Endothelial cell of umbilical vein (primary cell): ENCODE results near the gene DENND4A. TPM values are rescaled to one million over a fixed set of nuclear protein-coding genes. Genes with fewer than 3 reads are reported as not detected.
"Not testable (repeated sequence)": the region's sequence is repeated elsewhere in the genome, so short reads cannot be mapped to it uniquely, and the experiment has no call there.

Experiments
- BruUV-seq: library from RNA; stranded (reverse); fragments of 400-500 nt; replicated peaks from 2 replicates; lab custom pipeline; 2021; lab: Mats Ljungman, UMichigan
- CTCF ChIA-PET: fragments of 300-600, 350-600 bp; sonication (Branson Sonifier 250); formaldehyde crosslinking; loops from one replicate; lab custom pipeline; 2021; ENCODE audit warnings: antibody characterized with exemption, inconsistent platforms; lab: Charles Lee
- POLR2A ChIA-PET: fragments of 300-600, 350-600 bp; sonication (Branson Sonifier 250); formaldehyde crosslinking; loops from one replicate; lab custom pipeline; 2021; ENCODE audit warnings: antibody characterized with exemption, inconsistent platforms; lab: Charles Lee
- DNase-seq: peaks from one replicate; pipeline ENCODE4 v3.0.0-alpha.2; 2011; ENCODE audit warnings: low read depth, low spot score
- FAIRE-seq: peaks from 2 replicates; lab custom pipeline; 2011; peaks lifted over from hg19 to GRCh38; lab: Jason Lieb, UNC
- H2AFZ ChIP-seq: 2 replicates; pipeline ENCODE4 v1.6.0; 2012; ENCODE audit warnings: low read depth, low read length, control low read depth, inconsistent platforms
- H3K27ac ChIP-seq: 2 replicates; pipeline ENCODE4 v1.5.1; 2011; ENCODE audit warnings: low read depth, mild to moderate bottlenecking, control low read depth, low read length, moderate library complexity; ENCODE audit not compliant: insufficient read depth
- H3K27me3 ChIP-seq, 2 experiments: 2 replicates each; pipeline versions ENCODE4 v1.6.0 to v1.6.1; 2011; ENCODE audit warnings: low read length in 2 of 2, mixed read lengths in 1 of 2; ENCODE audit not compliant: control insufficient read depth in 2 of 2, insufficient read depth in 2 of 2
- H3K36me3 ChIP-seq, 2 experiments: 2 replicates in 1 of 2; 3 replicates in 1 of 2; pipeline ENCODE4 v1.5.1; 2011; ENCODE audit warnings: low read length in 2 of 2, mild to moderate bottlenecking in 1 of 2, moderate library complexity in 1 of 2; ENCODE audit not compliant: control insufficient read depth in 2 of 2, insufficient read depth in 2 of 2; ENCODE audit errors: extremely low read depth in 1 of 2
- H3K4me1 ChIP-seq: 3 replicates; pipeline ENCODE4 v1.5.1; 2011; ENCODE audit warnings: mild to moderate bottlenecking, low read length; ENCODE audit not compliant: control insufficient read depth, insufficient read depth; ENCODE audit errors: extremely low read depth
- H3K4me2 ChIP-seq: 2 replicates; pipeline ENCODE4 v1.6.1; 2011; ENCODE audit warnings: low read length, control low read depth, mixed read lengths; ENCODE audit not compliant: insufficient read depth
- H3K4me3 ChIP-seq, 3 experiments: fragments of 200-600 bp in 1 of 3; sonication (generic), shearing (Covaris generic) in 1 of 3; replicated peaks in 1 of 3; 2 replicates each; pipeline ENCODE4 v1.5.1; 2011 to 2016; ENCODE audit warnings: control low read depth in 3 of 3, low read length in 3 of 3, mild to moderate bottlenecking in 2 of 3, inconsistent platforms in 1 of 3, low read depth in 1 of 3, moderate library complexity in 1 of 3; ENCODE audit not compliant: insufficient read depth in 1 of 3
- H3K79me2 ChIP-seq: 2 replicates; pipeline ENCODE4 v1.6.0; 2012; ENCODE audit warnings: low read length, inconsistent platforms; ENCODE audit not compliant: control insufficient read depth, insufficient read depth
- H3K9ac ChIP-seq: replicated peaks from 2 replicates; pipeline ENCODE3; 2011; ENCODE audit warnings: low read length, control low read depth; ENCODE audit not compliant: insufficient read depth; ENCODE audit errors: extremely low read depth
- H3K9me1 ChIP-seq: replicated peaks from 3 replicates; pipeline ENCODE4 v1.6.0; 2011; ENCODE audit warnings: mild to moderate bottlenecking, low read length; ENCODE audit not compliant: control insufficient read depth, insufficient read depth; ENCODE audit errors: extremely low read depth
- H3K9me3 ChIP-seq: replicated peaks from 2 replicates; pipeline ENCODE4 v1.5.1; 2012; ENCODE audit warnings: low read length, inconsistent platforms; ENCODE audit not compliant: control insufficient read depth, insufficient read depth
- H4K20me1 ChIP-seq: replicated peaks from 2 replicates; pipeline ENCODE3; 2011; ENCODE audit warnings: mild to moderate bottlenecking, low read length; ENCODE audit not compliant: control insufficient read depth, insufficient read depth; ENCODE audit errors: extremely low read depth
- FOS ChIP-seq: IDR thresholded peaks from 2 replicates; pipeline ENCODE4 v1.6.1; 2011; ENCODE audit warnings: mild to moderate bottlenecking, low read length, moderate library complexity, borderline replicate concordance; ENCODE audit not compliant: insufficient read depth
- GATA2 ChIP-seq: IDR thresholded peaks from 2 replicates; pipeline ENCODE4 v1.7.0; 2011; ENCODE audit warnings: low read depth, mild to moderate bottlenecking, moderate library complexity, mixed read lengths, low read length; ENCODE audit not compliant: insufficient read length, insufficient read depth
- JUN ChIP-seq: IDR thresholded peaks from 2 replicates; pipeline ENCODE4 v1.6.1; 2011; ENCODE audit warnings: borderline replicate concordance, low read depth; ENCODE audit not compliant: insufficient read length, insufficient read depth
- MAX ChIP-seq: IDR thresholded peaks from 2 replicates; pipeline ENCODE4 v1.6.1; 2011; ENCODE audit not compliant: insufficient read depth, insufficient read length
- MYC ChIP-seq: IDR thresholded peaks from one replicate; pipeline ENCODE4 v1.6.1; 2011; ENCODE audit warnings: mild to moderate bottlenecking, low read depth, low read length
- POLR2AphosphoS5 ChIP-seq: IDR thresholded peaks from 2 replicates; pipeline ENCODE4 v1.6.1; 2012; ENCODE audit warnings: low read depth, mild to moderate bottlenecking, control low read depth, low read length, moderate library complexity; ENCODE audit not compliant: insufficient read depth
- dilution Hi-C: fragments of 300-500 bp; cut with MboI; formaldehyde crosslinking; loops from one replicate; pipeline ENCODE4 v1.15.0; 2019; ENCODE audit warnings: low sequenced_read_pairs; ENCODE audit not compliant: extremely low pct_ligation_motif_present
- intact Hi-C: fragments of 100-400 bp; cut with micrococcal nuclease; formaldehyde crosslinking; loops from one replicate; pipeline ENCODE4 v1.10.0; 2022
- polyA plus RNA-seq, 4 experiments: library from polyadenylated mRNA; depleted of rRNA in 3 of 4; stranded (reverse) in 3 of 4; unstranded in 1 of 4; fragments of >200 nt; gene quantifications; 2 replicates each; pipeline versions ENCODE4 v1.2.1 to v1.2.3, GENCODE V29; 2011 to 2012; ENCODE audit warnings: missing spikeins in 1 of 4
- total RNA-seq: library from RNA; stranded (reverse); gene quantifications from 2 replicates; pipeline ENCODE4 v1.2.3, GENCODE V29; 2021

DENND4A gene
- total and polyA plus RNA-seq, 2 donors (not counting 3 experiments of a cell fraction or from before 2014, with no cell fraction given): 5.7 to 22.2 TPM

GRCh38 chr15:65818927-65819562 lies 27.0 kb upstream of the DENND4A start:
- DNase-seq: peak; percentile 95
- dilution Hi-C loops: no loop called here
- TF ChIP-seq MAX (no peak), GATA2 (peak; percentile 67), FOS (peak; percentile 11), JUN (peak; percentile 75)
- intact Hi-C loops: loop anchor here (1.0 to 2.0 kb wide), 4 partner anchors 14 to 27 kb away; partner anchors contain the start of gene DENND4A
- H3K27ac ChIP-seq: peak overlapping the region; percentile 88
- no peaks in the 10 kb centered on the region for H3K9me3 ChIP-seq
- no peak overlapping the region for H2AFZ ChIP-seq
- ChIA-PET POLR2A (no interaction called here), CTCF (interaction anchor here (0.6 to 2.1 kb wide), 8 partner anchors 13 to 121 kb away, joined by 3 to 12 read pairs (median 3); no protein-coding TSS in a partner anchor)
- peaks cover 20% of the 10 kb centered on the region for H3K4me1 ChIP-seq
- peak overlapping the region; percentile 74 for H3K4me2 ChIP-seq
- H3K27me3 ChIP-seq: no peaks in the 10 kb centered on the region
- no peaks in the 10 kb centered on the region for H3K9me1 ChIP-seq
- H3K79me2 ChIP-seq: no peaks in the 10 kb centered on the region
- H4K20me1 ChIP-seq: no peaks in the 10 kb centered on the region
- peak; percentile 77 for FAIRE-seq
- no peaks in the 10 kb centered on the region for H3K36me3 ChIP-seq
- TSS peak; percentile 94 for BruUV-seq
- H3K4me3 ChIP-seq: no peak overlapping the region
- peak overlapping the region; percentile 74 for H3K9ac ChIP-seq

- no peak overlapping the region for H3K4me2 ChIP-seq
- DNase-seq: no peak
- peaks cover 20% of the 10 kb centered on the region for H3K4me1 ChIP-seq
- TF ChIP-seq GATA2: no peak
- TF ChIP-seq MYC: no peak
- TF ChIP-seq POLR2AphosphoS5: no peak
- no peak overlapping the region for H3K4me3 ChIP-seq
- H4K20me1 ChIP-seq: no peaks in the 10 kb centered on the region
- no peaks in the 10 kb centered on the region for H3K36me3 ChIP-seq
- no peaks in the 10 kb centered on the region for H3K27me3 ChIP-seq
- H3K9me3 ChIP-seq: no peaks in the 10 kb centered on the region
- intact Hi-C loops: no loop called here
- POLR2A ChIA-PET: no interaction called here
- H3K79me2 ChIP-seq: no peaks in the 10 kb centered on the region
- dilution Hi-C loops: no loop called here
- BruUV-seq: no TSS peak
- no peak overlapping the region for H3K27ac ChIP-seq
- CTCF ChIA-PET: interaction anchor here (1.0 to 1.8 kb wide), 6 partner anchors 8 to 40 kb away, joined by 3 to 6 read pairs (median 4); no protein-coding TSS in a partner anchor
- H3K9ac ChIP-seq: no peak overlapping the region
- no peak overlapping the region for H2AFZ ChIP-seq
- no peaks in the 10 kb centered on the region for H3K9me1 ChIP-seq
- no peak for FAIRE-seq
These were observed 24.3 kb upstream of the DENND4A start for GRCh38 chr15:65816441-65816840.

GRCh38 chr15:65816008-65816407 lies 23.9 kb upstream of the DENND4A start:
- dilution Hi-C loops: not testable (repeated sequence)
- CTCF ChIA-PET: interaction anchor here (1.0 to 1.8 kb wide), 5 partner anchors 8 to 41 kb away, joined by 4 to 6 read pairs (median 4); no protein-coding TSS in a partner anchor

More at GRCh38 chr15:65816008-65816407, 23.9 kb upstream of the DENND4A start:
- H3K4me3 ChIP-seq, H3K36me3 ChIP-seq, H3K27ac ChIP-seq, H3K9me3 ChIP-seq, H3K79me2 ChIP-seq, DNase-seq, BruUV-seq, H3K9me1 ChIP-seq, H2AFZ ChIP-seq, intact Hi-C loops, H3K9ac ChIP-seq, FAIRE-seq, H3K4me2 ChIP-seq, POLR2A ChIA-PET, H4K20me1 ChIP-seq, H3K27me3 ChIP-seq: not testable (repeated sequence)
- H3K4me1 ChIP-seq: peaks cover 20% of the 10 kb centered on the region
